ENCODE measurements around the gene POLR1A.

POLR1A gene

GRCh38 chr2:86097114-86097896, 8.4 kb downstream of the POLR1A start:
- no peak for DNase-seq

- DNase-seq, result no peak
These were observed 11.5 kb downstream of the POLR1A start for GRCh38 chr2:86094229-86094628.

GRCh38 chr2:86087936-86088850, 17.5 kb downstream of the POLR1A start:
- no peak for DNase-seq

- no peak for DNase-seq
These were observed 22.9 kb downstream of the POLR1A start for GRCh38 chr2:86082756-86083155.

- no peak for DNase-seq
These were observed 24.0 kb downstream of the POLR1A start for GRCh38 chr2:86081724-86082123.

GRCh38 chr2:86079981-86080911, 25.4 kb downstream of the POLR1A start:
- DNase-seq, result peak in 43 of 51 donors; percentile 4 to 83 (median 46)

- peak in 29 of 51 donors; percentile 2 to 81 (median 42) for DNase-seq
These were observed 26.7 kb downstream of the POLR1A start for GRCh38 chr2:86078774-86079545.

GRCh38 chr2:86075886-86076285, 29.8 kb downstream of the POLR1A start:
- no peak for DNase-seq

- no peak for DNase-seq
These were observed 30.9 kb downstream of the POLR1A start for GRCh38 chr2:86074811-86075210.

- no peak for DNase-seq
These were observed 31.4 kb downstream of the POLR1A start for GRCh38 chr2:86074256-86074655.

GRCh38 chr2:86073225-86073624, 32.5 kb downstream of the POLR1A start:
- DNase-seq, result no peak

- peak in 38 of 51 donors; percentile 6 to 78 (median 49) for DNase-seq
These were observed 33.3 kb downstream of the POLR1A start for GRCh38 chr2:86072271-86072858.

- no peak for DNase-seq
These were observed 34.8 kb downstream of the POLR1A start for GRCh38 chr2:86070868-86071267.

GRCh38 chr2:86069783-86070339, 35.8 kb downstream of the POLR1A start:
- no peak for DNase-seq

- no peak for DNase-seq
These were observed 36.5 kb downstream of the POLR1A start for GRCh38 chr2:86069091-86069685.

GRCh38 chr2:86068648-86069047, 37.0 kb downstream of the POLR1A start:
- DNase-seq, result no peak

GRCh38 chr2:86068136-86068588, 37.5 kb downstream of the POLR1A start:
- DNase-seq, result no peak

- no peak for DNase-seq
These were observed 38.8 kb downstream of the POLR1A start for GRCh38 chr2:86066915-86067314.

- DNase-seq, result no peak
These were observed 39.6 kb downstream of the POLR1A start for GRCh38 chr2:86066007-86066578.

Data from hypothalamus (tissue), 51 donors.